ENCODE measurements around the gene SFPQ. TPM values are rescaled to one million over a fixed set of nuclear protein-coding genes. Genes with fewer than 3 reads are reported as not detected.

The SFPQ gene
- total RNA-seq, 4 donors from 2014 or later, result 182 to 432 (median 259) TPM

- DNase-seq (ENCODE audit: low spot score) (no peak), ATAC-seq (ENCODE audit: low FRiP score) (no peak)
- no peak for TF ChIP-seq CTCF (IDR thresholded peaks at IDR 0.05)
These were observed 14.7 kb downstream of the SFPQ start for GRCh38 chr1:35178295-35178695.

GRCh38 chr1:35177237-35177786 is 15.6 kb downstream of the SFPQ start:
- no peak for TF ChIP-seq CTCF (IDR thresholded peaks at IDR 0.05)
- no peak for ATAC-seq (ENCODE audit: low FRiP score)
- DNase-seq (ENCODE audit: low spot score), result no peak

GRCh38 chr1:35175602-35176001 is 17.3 kb downstream of the SFPQ start:
- ATAC-seq (ENCODE audit: low FRiP score), result no peak
- no peak for DNase-seq (ENCODE audit: low spot score)
- no peak for TF ChIP-seq CTCF (IDR thresholded peaks at IDR 0.05)

- no peak for ATAC-seq (ENCODE audit: low FRiP score)
- no peak for TF ChIP-seq CTCF (IDR thresholded peaks at IDR 0.05)
- no peak for DNase-seq (ENCODE audit: low spot score)
These were observed 17.8 kb downstream of the SFPQ start for GRCh38 chr1:35175098-35175576.

- ATAC-seq (ENCODE audit: low FRiP score) (no peak), DNase-seq (ENCODE audit: low spot score) (no peak)
- TF ChIP-seq CTCF (IDR thresholded peaks at IDR 0.05), result no peak
These were observed 18.9 kb downstream of the SFPQ start for GRCh38 chr1:35173909-35174540.

GRCh38 chr1:35173491-35173890 is 19.5 kb downstream of the SFPQ start:
- ATAC-seq (ENCODE audit: low FRiP score), result no peak
- no peak for TF ChIP-seq CTCF (IDR thresholded peaks at IDR 0.05)
- DNase-seq (ENCODE audit: low spot score), result no peak

- TF ChIP-seq CTCF (IDR thresholded peaks at IDR 0.05), result no peak
- DNase-seq (ENCODE audit: low spot score) (no peak), ATAC-seq (ENCODE audit: low FRiP score) (no peak)
These were observed 20.9 kb downstream of the SFPQ start for GRCh38 chr1:35172022-35172421.
